GM12875 (cell line): Measurements from ENCODE around the gene SYT8.

Experiments used
- H3K4me3 ChIP-seq: one replicate; pipeline ENCODE4 v1.5.1; 2011; ENCODE audit warnings: low read depth, low read length, control low read depth
- CTCF ChIP-seq: IDR thresholded peaks from 2 replicates; pipeline ENCODE4 v1.5.1; 2011; ENCODE audit warnings: low read depth, mild to moderate bottlenecking, control low read depth, inconsistent platforms, low read length, moderate library complexity, borderline replicate concordance; ENCODE audit not compliant: insufficient read depth

Gene SYT8

GRCh38 chr11:1854132-1854948 lies 19.6 kb downstream of the SYT8 start:
- peak overlapping the region; percentile 96 for H3K4me3 ChIP-seq
- TF ChIP-seq CTCF = no peak

GRCh38 chr11:1854949-1855885 lies 20.4 kb downstream of the SYT8 start:
- no peak for TF ChIP-seq CTCF
- peak overlapping the region; percentile 96 for H3K4me3 ChIP-seq

GRCh38 chr11:1855886-1856265 lies 21.1 kb downstream of the SYT8 start:
- H3K4me3 ChIP-seq = peak overlapping the region; percentile 96
- TF ChIP-seq CTCF = no peak

GRCh38 chr11:1856306-1857005 lies 21.7 kb downstream of the SYT8 start:
- no peak overlapping the region for H3K4me3 ChIP-seq
- TF ChIP-seq CTCF = no peak

GRCh38 chr11:1857064-1857463 lies 22.3 kb downstream of the SYT8 start:
- no peak overlapping the region for H3K4me3 ChIP-seq
- no peak for TF ChIP-seq CTCF

GRCh38 chr11:1858154-1858553 lies 23.4 kb downstream of the SYT8 start:
- no peak for TF ChIP-seq CTCF
- no peak overlapping the region for H3K4me3 ChIP-seq
